Sciatic nerve (tissue), 2 donors: ENCODE results near the gene MOB3A. TPM values are rescaled to one million over a fixed set of nuclear protein-coding genes. Genes with fewer than 3 reads are reported as not detected.

Experiments
- ATAC-seq: fragments of 200-7000 bp; cut with Tn5 transposase; one replicate; pipeline ENCODE4 v1.9.1; 2020; ENCODE audit warnings: mild to moderate bottlenecking, moderate library complexity
- DNase-seq: peaks from one replicate; pipeline ENCODE4 v3.0.0-alpha.2; 2020; ENCODE audit warnings: low spot score
- intact Hi-C: fragments of 100-400 bp; cut with DNase I; formaldehyde crosslinking; loops from one replicate; pipeline ENCODE4 v1.14.2; 2022
- total RNA-seq: library from RNA; stranded (reverse); fragmentation: NEBNext Ultra II Directional; extraction: Animal tissue kit (Norgen Biotek cat#: 25700); gene quantifications from one replicate; pipeline ENCODE4 v1.2.1, GENCODE V29; 2021
- donor health status: DM: no; HTN: no; CAD: no.
- donor health status: DM: no; HTN: no; CAD: no.

MOB3A gene
- total RNA-seq, 1 donor from 2014 or later: 54.0 TPM

- DNase-seq: peak; percentile 78
- no peak for ATAC-seq
- intact Hi-C loops: no loop called here
Measured at GRCh38 chr19:2051773-2052704, 44.1 kb downstream of the MOB3A start.

GRCh38 chr19:2050991-2051772 is 44.9 kb downstream of the MOB3A start, which contains the start of gene MKNK2:
Gene MKNK2 (minus strand): TSS chr19:2051244. CDS start chr19:2050851, 393 bp downstream.
- peak; percentile 67 for ATAC-seq
- intact Hi-C loops: no loop called here
- DNase-seq: peak; percentile 97

- DNase-seq: peak; percentile 72
- peak; percentile 8 for ATAC-seq
- intact Hi-C loops: no loop called here
Measured at GRCh38 chr19:2050349-2050990, 45.7 kb downstream of the MOB3A start.

GRCh38 chr19:2049741-2050348 is 46.3 kb downstream of the MOB3A start:
- ATAC-seq (peak; percentile 82), DNase-seq (peak; percentile 86)
- intact Hi-C loops: no loop called here

GRCh38 chr19:2048959-2049740 is 47.0 kb downstream of the MOB3A start:
- intact Hi-C loops: no loop called here
- ATAC-seq: peak; percentile 18
- peak; percentile 74 for DNase-seq

- no peak for DNase-seq
- no peak for ATAC-seq
- intact Hi-C loops: no loop called here
Measured at GRCh38 chr19:2048104-2048958, 47.8 kb downstream of the MOB3A start.

- intact Hi-C loops: no loop called here
- DNase-seq (peak; percentile 70), ATAC-seq (no peak)
Measured at GRCh38 chr19:2047449-2048103, 48.5 kb downstream of the MOB3A start.

GRCh38 chr19:2047076-2047448 is 49.1 kb downstream of the MOB3A start:
- DNase-seq (no peak), ATAC-seq (no peak)
- intact Hi-C loops: no loop called here

- intact Hi-C loops: no loop called here
- ATAC-seq (no peak), DNase-seq (peak; percentile 53)
Measured at GRCh38 chr19:2046046-2046907, 49.8 kb downstream of the MOB3A start.

- DNase-seq: peak; percentile 66
- no peak for ATAC-seq
- intact Hi-C loops: no loop called here
Measured at GRCh38 chr19:2045501-2046045, 50.6 kb downstream of the MOB3A start.

GRCh38 chr19:2044709-2045500 is 51.2 kb downstream of the MOB3A start:
- no peak for ATAC-seq
- DNase-seq: no peak
- intact Hi-C loops: no loop called here

- ATAC-seq (no peak), DNase-seq (peak; percentile 68)
- intact Hi-C loops: no loop called here
Measured at GRCh38 chr19:2043961-2044708, 52.0 kb downstream of the MOB3A start.

- DNase-seq (peak; percentile 68), ATAC-seq (no peak)
- intact Hi-C loops: no loop called here
Measured at GRCh38 chr19:2043251-2043641, 52.9 kb downstream of the MOB3A start.

- DNase-seq: peak; percentile 80
- intact Hi-C loops: no loop called here
- ATAC-seq: peak; percentile 1
Measured at GRCh38 chr19:2042485-2043250, 53.5 kb downstream of the MOB3A start.
